HG02852 (cell line): Measurements from ENCODE around the gene RAD54L.
"Not testable (repeated sequence)": the region's sequence is repeated elsewhere in the genome, so short reads cannot be mapped to it uniquely, and the experiment has no call there.

Experiments used
- ATAC-seq: cut with Tn5 transposase; IDR thresholded peaks from one replicate; pipeline ENCODE4 v1.9.1; 2021; ENCODE audit warnings: mild to moderate bottlenecking, moderate library complexity; ENCODE audit not compliant: unreplicated experiment

Gene RAD54L

GRCh38 chr1:46317323-46317722, 69.8 kb downstream of the RAD54L start:
- ATAC-seq, result no peak

DNA sequence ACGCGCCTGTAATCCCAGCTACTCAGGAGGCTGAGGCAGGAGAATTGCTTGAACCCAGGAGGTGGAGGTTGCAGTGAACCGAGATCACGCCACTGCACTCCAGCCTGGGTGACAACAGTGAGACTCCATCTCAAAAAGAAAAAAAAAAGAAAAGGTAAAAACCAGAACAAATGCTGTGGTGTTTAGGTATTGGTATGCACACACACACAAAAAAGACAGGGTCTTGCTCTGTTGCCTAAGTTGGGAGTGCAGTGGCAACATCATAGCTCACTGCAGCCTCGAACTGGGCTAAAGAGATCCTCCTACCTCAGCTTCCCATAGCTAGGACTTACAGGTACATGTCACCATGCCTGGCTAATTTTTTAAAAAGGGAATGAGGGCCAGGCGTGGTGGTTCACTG, 71.7 kb downstream of the RAD54L start:
- ATAC-seq, result not testable (repeated sequence)

DNA sequence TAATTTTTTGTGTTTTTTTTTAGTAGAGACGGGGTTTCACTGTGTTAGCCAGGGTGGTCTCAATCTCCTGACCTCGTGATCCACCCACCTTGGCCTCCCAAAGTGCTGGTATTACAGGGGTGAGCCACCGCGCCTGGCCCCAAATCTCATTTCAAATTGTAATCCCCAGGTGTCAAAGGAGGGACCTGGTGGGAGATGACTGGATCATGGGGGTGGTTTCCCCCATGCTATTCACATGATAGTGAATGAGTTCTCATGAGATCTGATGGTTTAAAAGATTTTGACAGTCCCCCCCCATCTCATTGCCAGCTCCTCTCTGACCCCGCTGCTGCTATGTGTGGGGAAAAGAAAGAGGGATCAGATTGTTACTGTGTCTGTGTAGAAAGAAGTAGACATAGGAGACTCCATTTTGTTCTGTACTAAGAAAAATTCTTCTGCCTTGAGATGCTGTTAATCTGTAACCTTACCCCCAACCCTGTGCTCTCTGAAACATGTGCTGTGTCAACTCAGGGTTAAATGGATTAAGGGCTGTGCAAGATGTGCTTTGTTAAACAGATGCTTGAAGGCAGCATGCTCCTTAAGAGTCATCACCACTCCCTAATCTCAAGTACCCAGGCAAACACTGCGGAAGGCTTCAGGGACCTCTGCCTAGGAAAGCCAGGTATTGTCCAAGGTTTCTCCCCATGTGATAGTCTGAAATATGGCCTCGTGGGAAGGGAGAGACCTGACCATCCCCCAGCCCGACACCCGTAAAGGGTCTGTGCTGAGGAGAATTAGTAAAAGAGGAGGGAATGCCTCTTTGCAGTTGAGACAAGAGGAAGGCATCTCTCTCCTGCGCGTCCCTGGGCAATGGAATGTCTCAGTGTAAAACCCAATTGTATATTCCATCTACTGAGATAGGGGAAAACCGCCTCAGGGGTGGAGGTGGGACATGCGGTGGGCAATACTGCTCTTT, 72.7 kb downstream of the RAD54L start:
- ATAC-seq, result not testable (repeated sequence)

GRCh38 chr1:46322191-46322590, 74.6 kb downstream of the RAD54L start:
- ATAC-seq, result not testable (repeated sequence)

- not testable (repeated sequence) for ATAC-seq
Observed at GRCh38 chr1:46325285-46326076, 77.9 kb downstream of the RAD54L start.
